GM18505 (cell line): ENCODE measurements around the gene CDH19.
A peak's percentile ranks its signal among the peaks of the same experiment; 100 is the strongest.
"Not testable (repeated sequence)": the region's sequence is repeated elsewhere in the genome, so short reads cannot be mapped to it uniquely, and the experiment has no call there.

Experiments used
- ATAC-seq: cut with Tn5 transposase; IDR thresholded peaks from one replicate; pipeline ENCODE4 v1.9.1; 2021; ENCODE audit not compliant: unreplicated experiment
- POLR2A ChIP-seq: IDR thresholded peaks from 4 replicates; pipeline ENCODE4 v1.6.1; 2011; ENCODE audit warnings: borderline replicate concordance; ENCODE audit not compliant: insufficient read depth, insufficient read length; ENCODE audit errors: extremely low read depth

CDH19 gene

DNA sequence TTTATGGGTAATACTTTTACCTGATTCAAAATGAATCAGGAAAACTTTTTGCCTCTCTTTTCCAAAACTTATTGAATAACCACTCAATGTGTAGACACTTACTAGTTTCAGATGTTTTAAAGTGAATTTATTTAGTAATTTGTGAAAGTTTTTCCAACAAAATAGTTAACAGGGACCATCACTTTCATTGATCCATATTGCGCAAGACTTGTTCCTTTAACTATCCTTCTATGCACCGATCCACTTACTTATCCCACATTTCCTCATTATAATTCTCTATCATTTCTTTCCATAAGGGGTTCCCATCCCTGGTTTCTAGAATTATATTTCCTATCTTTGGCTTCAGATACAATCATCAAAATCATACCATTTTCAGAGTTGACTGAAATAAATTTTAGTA is 48.3 kb downstream of the CDH19 start:
- TF ChIP-seq POLR2A: no peak
- no peak for ATAC-seq

DNA sequence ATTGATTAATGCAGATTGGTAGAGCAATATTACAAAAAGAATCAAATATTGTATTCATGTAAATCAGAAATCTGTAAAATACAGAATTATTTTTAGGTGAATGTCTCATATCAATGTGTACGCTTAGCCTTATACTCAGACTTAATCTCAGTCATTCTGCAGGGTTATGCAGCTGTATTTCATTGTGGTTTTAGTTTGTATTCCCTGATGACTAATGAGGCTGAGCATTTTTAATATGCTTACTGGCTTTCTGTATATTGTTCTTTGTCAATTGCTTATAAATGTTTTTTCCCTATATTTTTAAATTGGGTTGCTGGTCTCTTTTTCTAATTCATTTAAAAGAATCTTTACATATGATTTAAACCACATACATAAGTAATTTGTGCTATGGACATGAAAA is 50.1 kb downstream of the CDH19 start:
- no peak for ATAC-seq
- no peak for TF ChIP-seq POLR2A

DNA sequence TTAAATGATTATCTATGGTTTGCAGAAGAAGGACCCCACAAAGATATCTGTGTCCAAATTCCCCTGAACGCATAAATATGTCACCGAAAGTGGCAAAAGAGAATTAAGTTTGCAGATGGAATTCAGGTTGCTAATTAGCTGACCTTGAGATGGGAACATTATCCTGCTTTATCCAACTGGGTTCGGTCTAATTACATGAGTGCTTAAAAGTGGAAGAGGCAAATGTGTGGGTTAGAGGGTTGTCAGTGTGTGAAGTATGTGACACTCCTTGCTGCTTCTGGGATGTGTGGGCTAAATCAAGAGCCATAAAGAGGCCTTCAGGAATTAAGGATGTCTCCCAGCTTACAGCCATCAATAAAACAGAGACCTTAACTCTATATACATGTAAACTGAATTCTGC is 53.5 kb downstream of the CDH19 start:
- no peak for TF ChIP-seq POLR2A
- ATAC-seq: no peak

DNA sequence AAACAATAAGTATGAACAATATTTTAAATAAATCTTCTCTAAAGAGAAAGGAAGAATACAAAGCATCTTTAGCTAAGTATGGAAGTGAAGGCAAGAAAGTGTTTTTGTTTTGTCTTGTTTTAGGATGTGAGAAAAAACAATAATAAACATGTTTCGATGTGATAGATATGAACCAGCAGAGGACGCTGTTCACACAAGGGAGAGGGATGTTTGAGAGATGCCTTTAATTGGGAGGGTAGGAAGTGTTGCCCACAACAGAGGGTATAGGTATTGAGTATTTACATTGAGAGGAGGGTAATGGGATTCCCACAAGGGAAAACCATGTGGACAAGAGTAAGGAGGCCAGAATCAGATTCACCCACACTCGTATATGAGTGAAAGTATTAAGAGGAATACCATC is 55.1 kb downstream of the CDH19 start:
- no peak for TF ChIP-seq POLR2A
- ATAC-seq: no peak

DNA sequence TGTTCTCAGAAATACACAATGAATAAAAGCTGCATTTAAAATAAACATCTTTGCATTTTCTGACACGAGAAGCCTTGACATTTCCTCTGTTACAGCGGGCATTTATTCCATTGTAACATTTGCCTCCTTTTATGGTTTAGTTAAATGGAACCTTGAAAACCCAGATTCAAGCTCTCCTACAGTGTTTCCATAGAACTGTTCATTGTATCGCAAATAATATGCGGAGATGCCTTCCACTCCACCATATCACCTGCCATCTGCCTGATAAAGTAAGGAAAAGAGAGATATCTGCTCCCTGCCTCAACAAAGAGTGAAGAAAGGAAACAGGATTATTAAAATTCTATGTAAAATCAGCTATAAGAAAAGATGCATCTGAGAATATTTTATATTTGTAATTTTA is 69.8 kb downstream of the CDH19 start:
- TF ChIP-seq POLR2A: no peak
- no peak for ATAC-seq

DNA sequence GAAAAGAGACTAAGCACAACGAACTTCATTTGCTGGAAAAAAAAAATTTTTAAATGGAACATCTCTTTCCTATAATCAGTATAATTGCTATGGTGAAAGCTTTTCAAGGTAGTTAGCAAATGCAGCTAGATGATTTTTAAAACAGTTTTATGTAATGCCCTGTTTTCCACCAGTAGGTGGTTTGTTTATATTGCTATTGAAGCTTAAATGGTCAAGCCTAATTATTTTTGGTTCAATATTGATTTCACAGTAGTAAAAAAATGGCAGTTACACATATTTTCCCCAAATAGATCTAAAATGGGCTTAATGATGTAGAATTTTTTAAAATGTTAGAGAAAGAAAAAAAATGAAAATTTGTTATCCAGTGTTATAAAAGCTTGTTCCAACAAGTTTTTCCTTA is 70.2 kb downstream of the CDH19 start:
- ATAC-seq: no peak

DNA sequence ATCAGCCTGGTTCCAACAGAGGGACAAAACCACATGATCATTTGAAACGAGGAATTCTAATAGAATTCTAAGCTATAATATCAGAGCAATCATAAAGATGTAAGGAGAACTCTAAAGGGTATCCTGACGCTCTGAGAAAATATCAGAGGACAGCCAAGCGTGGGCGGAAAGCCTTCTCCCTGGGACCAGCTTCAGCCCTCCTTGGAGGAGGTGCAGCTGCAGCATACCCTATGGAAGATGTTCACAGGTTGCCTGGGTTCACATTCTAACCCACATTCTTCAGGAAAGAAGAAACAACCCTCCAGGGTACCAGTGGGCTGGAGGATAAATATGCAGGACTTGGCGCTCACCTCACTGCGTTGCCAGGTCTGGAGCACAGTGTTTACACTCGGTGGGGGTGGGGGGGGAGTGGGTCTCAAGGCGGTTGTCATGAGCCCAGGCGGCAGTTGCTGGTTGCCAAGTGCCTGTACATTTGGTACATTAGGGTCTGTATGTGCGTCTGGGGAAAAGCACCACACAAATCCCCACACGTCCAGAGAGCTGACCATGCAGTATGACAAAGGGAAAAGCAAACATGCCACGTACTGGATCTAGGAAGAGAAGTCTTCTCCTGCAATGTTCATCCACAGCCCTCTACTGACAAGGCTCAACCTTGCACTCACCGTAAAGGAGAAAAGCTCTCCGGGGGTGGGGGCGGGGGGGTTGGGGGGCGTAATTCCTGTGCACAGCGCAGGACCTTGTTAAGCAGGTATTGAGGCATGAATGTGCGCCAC is 80.5 kb downstream of the CDH19 start:
- ATAC-seq: no peak

More for the DNA sequence above, 70.2 kb downstream of the CDH19 start:
- TF ChIP-seq POLR2A: no peak

DNA sequence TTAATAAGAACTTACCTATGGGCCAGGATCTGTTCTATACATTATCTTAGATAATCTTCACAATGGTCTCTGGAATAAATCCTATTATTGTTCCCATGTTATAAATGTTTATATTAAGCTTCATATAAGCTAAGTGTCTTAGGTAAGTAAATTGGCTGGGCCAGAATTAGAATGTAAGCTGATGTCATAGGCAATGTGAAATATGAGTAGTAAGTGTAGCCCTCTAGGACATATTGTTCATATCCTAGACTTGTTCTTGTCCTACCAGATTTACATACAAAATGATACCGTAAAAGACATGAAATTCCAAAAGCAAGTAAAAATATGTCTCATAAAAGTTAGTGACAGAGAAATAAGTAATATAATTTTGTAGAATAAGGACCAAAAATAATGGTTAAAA is 89.9 kb downstream of the CDH19 start:
- ATAC-seq: no peak
- no peak for TF ChIP-seq POLR2A

More for the DNA sequence above, 80.5 kb downstream of the CDH19 start:
- no peak for TF ChIP-seq POLR2A

DNA sequence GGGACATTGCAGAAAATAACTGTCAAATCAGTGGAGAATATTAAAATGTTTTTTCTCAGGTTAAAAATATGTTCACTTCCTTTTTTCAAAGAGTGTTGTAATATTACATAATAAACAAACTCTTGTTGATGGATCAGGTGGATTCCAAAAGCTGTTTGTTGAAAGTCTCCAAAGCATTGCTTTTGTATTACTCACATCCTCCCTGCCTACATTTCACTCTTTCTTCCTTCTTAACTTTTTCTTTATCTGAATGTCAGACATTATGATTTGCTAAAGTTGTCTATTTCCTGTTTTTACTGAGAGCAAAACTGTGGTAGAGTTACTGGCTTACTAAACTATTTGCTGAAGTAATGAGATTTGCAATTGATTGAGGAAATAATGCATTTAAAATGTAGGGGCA is 92.1 kb downstream of the CDH19 start:
- ATAC-seq: no peak
- TF ChIP-seq POLR2A: no peak

DNA sequence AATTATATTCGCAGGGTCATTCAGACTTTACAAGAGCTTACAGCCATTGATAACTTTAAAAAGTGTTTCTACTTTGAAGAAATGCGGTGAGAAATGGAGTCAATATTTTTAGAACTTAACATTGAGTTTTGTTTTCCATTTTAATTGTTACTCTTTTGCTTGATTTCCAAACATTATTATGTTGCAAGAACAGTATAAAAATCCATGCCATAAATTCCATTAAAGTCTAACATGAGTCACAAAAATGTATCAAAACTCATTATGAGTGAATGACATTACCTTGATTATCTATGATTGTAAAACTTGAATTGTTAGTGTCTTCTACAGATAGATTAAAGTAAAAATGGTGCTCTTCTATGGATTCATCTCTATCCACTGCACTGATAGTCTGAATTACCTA is 92.6 kb downstream of the CDH19 start:
- no peak for ATAC-seq

DNA sequence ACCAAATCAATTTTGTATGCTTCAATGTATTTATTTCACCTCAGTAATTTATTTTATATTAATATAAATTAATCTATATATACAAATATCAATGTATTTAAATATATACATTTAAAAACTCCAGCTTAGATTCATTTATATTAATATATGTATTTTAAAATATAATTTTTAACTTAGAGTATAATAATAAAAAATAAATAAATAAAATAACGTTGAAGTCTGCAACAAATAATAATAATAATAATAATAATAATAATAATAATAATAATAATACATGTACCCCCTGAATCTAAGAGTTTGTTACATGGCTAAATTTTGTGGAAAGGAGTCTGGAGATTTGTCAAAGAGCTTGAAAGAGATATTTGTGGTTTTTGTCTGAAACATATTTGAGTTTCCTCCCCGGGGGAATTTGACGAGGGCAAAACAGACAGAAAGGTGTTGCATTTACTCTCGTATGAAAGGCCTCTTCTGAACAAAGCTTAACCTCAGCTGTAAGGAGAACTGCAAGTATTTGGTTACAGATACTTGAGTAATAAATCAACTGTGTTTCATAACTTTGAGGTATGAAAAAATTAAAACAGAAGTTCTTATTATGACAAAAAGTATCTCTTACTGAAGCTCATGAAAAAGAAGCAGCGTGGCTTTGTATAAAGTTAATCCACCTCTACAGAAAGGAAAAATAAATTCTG is 93.4 kb downstream of the CDH19 start:
- ATAC-seq: no peak
- no peak for TF ChIP-seq POLR2A

More for the DNA sequence above, 92.6 kb downstream of the CDH19 start:
- TF ChIP-seq POLR2A: no peak

DNA sequence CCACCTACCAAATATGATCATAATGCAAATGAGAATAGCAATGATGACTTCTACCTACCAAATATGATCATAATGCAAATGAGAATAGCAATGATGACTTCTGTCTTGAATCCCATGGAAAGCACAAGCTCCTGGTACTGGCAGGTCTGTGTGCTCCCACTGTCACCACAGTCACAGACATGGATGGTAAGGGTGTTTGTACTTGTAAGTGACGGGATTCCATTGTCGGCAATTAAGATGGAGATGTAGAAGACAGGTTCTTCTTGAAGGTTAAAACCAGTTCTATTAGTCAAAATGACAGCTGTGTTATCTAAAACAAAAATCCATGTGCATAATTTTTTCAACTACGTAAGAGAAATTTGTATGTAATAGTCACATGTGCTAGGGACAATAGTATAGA is 95.0 kb downstream of the CDH19 start:
- no peak for TF ChIP-seq POLR2A

DNA sequence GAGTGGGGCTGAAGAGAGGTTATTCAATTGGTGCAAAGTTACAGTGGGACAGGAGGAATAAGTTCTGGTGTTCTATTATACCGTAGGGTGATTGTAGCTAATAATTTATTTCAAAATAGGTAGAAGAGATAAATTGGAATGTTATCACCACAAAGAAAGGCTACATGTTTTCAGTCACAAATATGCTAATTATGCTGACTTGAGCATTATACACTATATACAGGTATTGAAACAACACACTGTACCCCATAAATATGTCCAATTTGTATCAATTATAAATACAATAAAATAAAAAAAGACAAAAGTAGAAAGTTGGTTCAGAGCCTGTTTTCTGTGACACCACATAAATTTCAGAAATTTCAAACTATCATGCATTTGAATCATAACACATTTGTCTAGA is 97.7 kb downstream of the CDH19 start:
- no peak for ATAC-seq
- TF ChIP-seq POLR2A: no peak

More for the DNA sequence above, 95.0 kb downstream of the CDH19 start:
- no peak for ATAC-seq

DNA sequence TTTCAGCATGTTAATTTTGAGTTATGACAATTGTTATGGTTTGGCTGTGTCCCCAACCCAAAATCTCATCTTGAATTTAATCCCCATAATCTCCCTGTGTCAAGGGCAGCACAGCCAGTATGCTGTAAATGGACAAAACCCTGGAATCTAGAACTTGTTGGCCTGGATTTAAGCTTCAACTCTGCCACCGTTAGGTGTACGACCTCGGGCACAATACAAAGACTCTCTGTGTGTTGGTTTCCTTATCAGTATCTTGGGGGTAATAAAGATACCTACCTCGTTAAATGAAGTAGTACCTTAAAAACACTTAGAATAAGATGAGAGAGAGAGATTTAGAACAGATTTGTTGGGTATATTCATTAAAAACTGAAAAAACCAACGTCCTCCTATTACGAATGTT is 106.5 kb downstream of the CDH19 start:
- no peak for TF ChIP-seq POLR2A
- no peak for ATAC-seq

DNA sequence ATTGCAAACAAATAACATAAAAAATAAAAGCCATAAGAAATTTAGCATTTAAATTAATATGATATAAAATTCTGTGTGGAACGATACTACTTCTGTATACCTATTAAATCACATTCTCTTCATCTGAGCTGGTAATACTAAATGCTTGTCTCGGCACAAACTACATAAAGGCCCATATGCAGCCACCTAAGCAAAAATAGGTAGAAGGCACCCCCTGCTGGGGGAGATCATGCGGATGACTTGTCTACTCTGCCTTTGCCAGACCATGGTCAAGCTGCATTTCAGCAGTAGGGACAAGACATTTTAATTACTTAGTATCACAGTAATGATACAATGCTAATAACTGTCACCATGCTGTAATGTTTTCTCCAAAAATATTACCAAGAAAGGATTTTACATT is 108.0 kb downstream of the CDH19 start:
- peak; percentile 79 for ATAC-seq
- TF ChIP-seq POLR2A: no peak

DNA sequence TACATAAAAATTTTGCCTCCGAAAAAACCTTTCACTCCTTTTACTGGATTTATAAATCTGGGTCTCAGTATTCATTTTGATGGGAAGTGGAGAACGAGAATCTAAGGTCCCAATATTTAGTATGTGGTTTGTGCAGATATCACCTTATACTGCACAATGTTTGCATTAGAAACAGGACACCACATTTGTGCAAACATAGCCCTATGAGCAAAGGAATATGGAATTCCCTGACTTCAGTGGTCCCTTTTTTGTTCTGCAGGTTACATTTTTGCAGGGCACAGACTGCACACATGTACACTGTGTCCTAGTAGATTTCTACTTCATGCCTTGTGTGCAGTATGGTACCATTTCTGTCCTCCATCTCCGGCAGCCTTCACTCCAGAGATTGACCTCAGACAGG is 130.0 kb downstream of the CDH19 start:
- no peak for TF ChIP-seq POLR2A
- ATAC-seq: no peak

DNA sequence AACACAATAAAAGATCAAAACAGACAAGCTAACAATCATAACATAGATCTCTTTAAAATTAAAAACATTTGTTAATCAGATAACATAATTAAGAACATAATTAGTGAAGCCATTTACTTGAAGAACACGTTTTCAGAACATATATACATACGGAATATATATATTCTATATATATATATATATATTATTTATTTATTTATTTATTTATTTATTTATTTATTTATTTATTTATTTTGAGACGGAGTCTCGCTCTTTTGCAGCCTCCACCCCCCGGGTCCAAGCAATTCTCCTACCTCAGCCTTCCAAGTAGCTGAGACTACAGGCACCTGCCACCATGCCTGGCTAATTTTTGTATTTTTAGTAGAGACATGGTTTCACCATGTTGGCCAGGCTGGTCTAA is 137.7 kb downstream of the CDH19 start:
- not testable (repeated sequence) for ATAC-seq
